ENCODE results near the gene MARCHF3.

DNA sequence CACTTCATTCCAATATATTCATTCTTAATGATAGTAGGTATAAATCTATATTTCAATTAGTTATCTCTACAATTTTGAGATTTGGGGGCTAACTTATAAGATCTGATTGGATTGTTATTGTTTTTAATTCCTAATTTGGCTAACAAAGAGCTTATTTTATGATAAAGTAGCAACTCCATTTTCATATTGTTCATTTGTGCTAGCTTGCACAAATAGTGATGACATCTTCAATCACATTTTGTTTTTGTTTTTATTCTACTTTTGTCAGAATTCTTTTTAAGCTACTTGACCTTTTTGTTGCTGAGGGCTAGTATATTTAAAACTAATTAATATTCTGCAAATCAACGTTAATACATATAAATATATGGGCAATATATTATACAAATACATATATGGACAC lies 22.8 kb downstream of the MARCHF3 start:
- TF ChIP-seq, protein P1, sequence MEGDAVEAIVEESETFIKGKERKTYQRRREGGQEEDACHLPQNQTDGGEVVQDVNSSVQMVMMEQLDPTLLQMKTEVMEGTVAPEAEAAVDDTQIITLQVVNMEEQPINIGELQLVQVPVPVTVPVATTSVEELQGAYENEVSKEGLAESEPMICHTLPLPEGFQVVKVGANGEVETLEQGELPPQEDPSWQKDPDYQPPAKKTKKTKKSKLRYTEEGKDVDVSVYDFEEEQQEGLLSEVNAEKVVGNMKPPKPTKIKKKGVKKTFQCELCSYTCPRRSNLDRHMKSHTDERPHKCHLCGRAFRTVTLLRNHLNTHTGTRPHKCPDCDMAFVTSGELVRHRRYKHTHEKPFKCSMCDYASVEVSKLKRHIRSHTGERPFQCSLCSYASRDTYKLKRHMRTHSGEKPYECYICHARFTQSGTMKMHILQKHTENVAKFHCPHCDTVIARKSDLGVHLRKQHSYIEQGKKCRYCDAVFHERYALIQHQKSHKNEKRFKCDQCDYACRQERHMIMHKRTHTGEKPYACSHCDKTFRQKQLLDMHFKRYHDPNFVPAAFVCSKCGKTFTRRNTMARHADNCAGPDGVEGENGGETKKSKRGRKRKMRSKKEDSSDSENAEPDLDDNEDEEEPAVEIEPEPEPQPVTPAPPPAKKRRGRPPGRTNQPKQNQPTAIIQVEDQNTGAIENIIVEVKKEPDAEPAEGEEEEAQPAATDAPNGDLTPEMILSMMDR (conservative IDR thresholded peaks at IDR 0.05; ENCODE audit: low read length), result no peak
- TF ChIP-seq EZH2phosphoT487 (IDR thresholded peaks at IDR 0.05; ENCODE audit: borderline replicate concordance), result no peak

All from Loucy (cell line).